ENCODE data around the gene PTOV1.

GRCh38 chr19:49812452-49812996 is 38.4 kb upstream of the PTOV1 start:
- TF ChIP-seq ZNF274 (IDR thresholded peaks at IDR 0.05; ENCODE audit: low read depth, low read length), result no peak
- no peak for TF ChIP-seq YY1 (IDR thresholded peaks at IDR 0.05; ENCODE audit: insufficient read depth, insufficient read length)

All from NT2/D1 (cell line).